Ascending aorta (tissue), 2 donors: Measurements from ENCODE around the gene PRICKLE3. TPM values are rescaled to one million over a fixed set of nuclear protein-coding genes. Genes with fewer than 3 reads are reported as not detected.

ENCODE experiments used
- DNase-seq, 2 donors: peaks; one replicate each; pipeline ENCODE4 v3.0.0-alpha.2; 2019; ENCODE audit warnings: low spot score in 2 of 2
- H3K27ac ChIP-seq, 2 donors: fragments of 200-600 bp; sonication (generic); one replicate each; pipeline ENCODE4 v1.5.1; 2016 to 2017; ENCODE audit warnings: mild to moderate bottlenecking in 1 of 2
- H3K27me3 ChIP-seq: fragments of 200-600 bp; sonication (generic); one replicate; pipeline ENCODE4 v1.5.1; 2017
- H3K36me3 ChIP-seq, 2 donors: fragments of 200-600 bp; sonication (generic); one replicate each; pipeline ENCODE4 v1.5.1; 2016
- H3K4me1 ChIP-seq, 2 donors: fragments of 200-600 bp; sonication (generic); one replicate each; pipeline ENCODE4 v1.5.1; 2016 to 2017; ENCODE audit warnings: mild to moderate bottlenecking in 1 of 2
- H3K4me3 ChIP-seq, 2 donors: fragments of 200-600 bp; sonication (generic); one replicate each; pipeline ENCODE4 v1.5.1; 2016 to 2017; ENCODE audit warnings: mild to moderate bottlenecking in 1 of 2
- H3K9me3 ChIP-seq, 2 donors: fragments of 200-600 bp; sonication (generic); one replicate each; pipeline ENCODE4 v1.5.1; 2016
- intact Hi-C: fragments of 100-400 bp; cut with DNase I; formaldehyde crosslinking; loops from one replicate; pipeline ENCODE4 v1.15.1; 2023
- total RNA-seq: library from RNA; depleted of rRNA; stranded (reverse); fragments of >200 nt; gene quantifications from one replicate; pipeline ENCODE4 v1.1.0, GENCODE V29; 2016
- TF ChIP-seq, protein P1 (sequence below), 3 experiments: fragments of 200-600 bp in 2 of 3; fragments of 450-650 bp in 1 of 3; sonication (generic) in 2 of 3; IDR thresholded peaks; one replicate each; pipeline ENCODE4 v1.5.1; 2016 to 2019; ENCODE audit warnings: antibody characterized with exemption in 3 of 3, mild to moderate bottlenecking in 1 of 3, moderate library complexity in 1 of 3

Gene PRICKLE3
- total RNA-seq, 1 donor from 2014 or later: 25.3 TPM

GRCh38 chrX:49206543-49206942 lies 20.4 kb upstream of the PRICKLE3 start:
- H3K4me1 ChIP-seq: no peaks in the 10 kb centered on the region
- TF ChIP-seq, protein P1, sequence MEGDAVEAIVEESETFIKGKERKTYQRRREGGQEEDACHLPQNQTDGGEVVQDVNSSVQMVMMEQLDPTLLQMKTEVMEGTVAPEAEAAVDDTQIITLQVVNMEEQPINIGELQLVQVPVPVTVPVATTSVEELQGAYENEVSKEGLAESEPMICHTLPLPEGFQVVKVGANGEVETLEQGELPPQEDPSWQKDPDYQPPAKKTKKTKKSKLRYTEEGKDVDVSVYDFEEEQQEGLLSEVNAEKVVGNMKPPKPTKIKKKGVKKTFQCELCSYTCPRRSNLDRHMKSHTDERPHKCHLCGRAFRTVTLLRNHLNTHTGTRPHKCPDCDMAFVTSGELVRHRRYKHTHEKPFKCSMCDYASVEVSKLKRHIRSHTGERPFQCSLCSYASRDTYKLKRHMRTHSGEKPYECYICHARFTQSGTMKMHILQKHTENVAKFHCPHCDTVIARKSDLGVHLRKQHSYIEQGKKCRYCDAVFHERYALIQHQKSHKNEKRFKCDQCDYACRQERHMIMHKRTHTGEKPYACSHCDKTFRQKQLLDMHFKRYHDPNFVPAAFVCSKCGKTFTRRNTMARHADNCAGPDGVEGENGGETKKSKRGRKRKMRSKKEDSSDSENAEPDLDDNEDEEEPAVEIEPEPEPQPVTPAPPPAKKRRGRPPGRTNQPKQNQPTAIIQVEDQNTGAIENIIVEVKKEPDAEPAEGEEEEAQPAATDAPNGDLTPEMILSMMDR (IDR thresholded peaks at IDR 0.05): no peak

GRCh38 chrX:49205443-49205842 lies 19.3 kb upstream of the PRICKLE3 start:
- no peaks in the 10 kb centered on the region for H3K4me1 ChIP-seq
- DNase-seq: no peak
- H3K4me3 ChIP-seq: no peak overlapping the region
- H3K36me3 ChIP-seq: no peaks in the 10 kb centered on the region
- no peaks in the 10 kb centered on the region for H3K27me3 ChIP-seq
- no peaks in the 10 kb centered on the region for H3K9me3 ChIP-seq
- TF ChIP-seq, protein P1 (IDR thresholded peaks at IDR 0.05): no peak
- intact Hi-C loops: no loop called here
- no peak overlapping the region for H3K27ac ChIP-seq

More at GRCh38 chrX:49206543-49206942, 20.4 kb upstream of the PRICKLE3 start:
- H3K27me3 ChIP-seq: no peaks in the 10 kb centered on the region
- H3K27ac ChIP-seq: no peak overlapping the region
- intact Hi-C loops: no loop called here
- no peak for DNase-seq
- H3K36me3 ChIP-seq: no peaks in the 10 kb centered on the region
- H3K9me3 ChIP-seq: no peaks in the 10 kb centered on the region
- no peak overlapping the region for H3K4me3 ChIP-seq

DNA sequence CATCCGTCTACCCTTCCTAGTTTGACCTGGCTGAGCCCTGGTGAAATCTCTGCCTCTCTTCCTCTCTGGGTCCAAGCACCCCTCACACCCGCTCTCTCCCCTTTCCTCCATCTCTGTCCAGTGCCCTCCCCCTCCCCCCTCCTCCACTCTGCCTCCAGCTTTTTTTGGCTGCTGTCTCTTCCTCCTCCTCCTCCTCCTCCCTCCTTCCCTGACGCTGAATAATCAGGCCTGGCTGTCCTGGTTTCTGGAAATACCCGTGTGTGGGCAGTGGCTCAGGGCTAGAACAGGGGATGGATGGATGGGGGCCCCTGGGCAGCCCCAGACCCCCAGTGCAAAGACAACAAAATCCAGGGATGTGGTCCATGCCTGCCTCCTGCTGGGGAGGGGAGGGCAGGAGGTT lies 18.5 kb upstream of the PRICKLE3 start:
- intact Hi-C loops: no loop called here
- TF ChIP-seq, protein P1 (IDR thresholded peaks at IDR 0.05): no peak
- DNase-seq: no peak
- Histone ChIP-seq H3K4me1 (no peaks in the 10 kb centered on the region), H3K9me3 (no peaks in the 10 kb centered on the region), H3K27ac (no peak overlapping the region), H3K27me3 (no peaks in the 10 kb centered on the region), H3K36me3 (no peaks in the 10 kb centered on the region), H3K4me3 (no peak overlapping the region)

GRCh38 chrX:49204017-49204416 lies 17.8 kb upstream of the PRICKLE3 start:
- Histone ChIP-seq H3K27ac (no peak overlapping the region), H3K4me1 (no peaks in the 10 kb centered on the region), H3K36me3 (no peaks in the 10 kb centered on the region), H3K4me3 (no peak overlapping the region), H3K9me3 (no peaks in the 10 kb centered on the region), H3K27me3 (no peaks in the 10 kb centered on the region)
- DNase-seq: no peak
- intact Hi-C loops: no loop called here
- TF ChIP-seq, protein P1 (IDR thresholded peaks at IDR 0.05): no peak

DNA sequence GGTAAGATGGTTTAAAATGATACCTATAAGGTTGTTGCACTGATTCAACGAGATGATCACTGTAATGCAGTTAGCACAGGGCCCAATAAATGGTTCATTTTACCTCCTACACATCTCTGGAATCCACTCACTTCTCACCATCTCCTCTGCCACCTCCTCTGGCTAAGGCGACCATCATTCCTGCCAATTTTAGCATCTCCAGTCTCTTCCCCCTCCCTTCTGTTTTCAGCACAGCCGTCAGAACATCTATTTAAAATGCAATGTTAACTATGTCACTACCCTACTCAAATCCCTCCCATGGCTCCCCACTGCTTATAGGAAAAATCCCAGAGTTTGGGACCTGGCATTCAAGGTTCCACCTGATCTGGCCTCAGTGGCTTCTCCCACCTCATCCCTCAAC lies 17.4 kb upstream of the PRICKLE3 start:
- intact Hi-C loops: no loop called here
- no peak overlapping the region for H3K4me3 ChIP-seq
- H3K27ac ChIP-seq: no peak overlapping the region
- DNase-seq: no peak
- H3K36me3 ChIP-seq: no peaks in the 10 kb centered on the region
- no peaks in the 10 kb centered on the region for H3K9me3 ChIP-seq
- TF ChIP-seq, protein P1 (IDR thresholded peaks at IDR 0.05): no peak
- no peaks in the 10 kb centered on the region for H3K4me1 ChIP-seq
- no peaks in the 10 kb centered on the region for H3K27me3 ChIP-seq

DNA sequence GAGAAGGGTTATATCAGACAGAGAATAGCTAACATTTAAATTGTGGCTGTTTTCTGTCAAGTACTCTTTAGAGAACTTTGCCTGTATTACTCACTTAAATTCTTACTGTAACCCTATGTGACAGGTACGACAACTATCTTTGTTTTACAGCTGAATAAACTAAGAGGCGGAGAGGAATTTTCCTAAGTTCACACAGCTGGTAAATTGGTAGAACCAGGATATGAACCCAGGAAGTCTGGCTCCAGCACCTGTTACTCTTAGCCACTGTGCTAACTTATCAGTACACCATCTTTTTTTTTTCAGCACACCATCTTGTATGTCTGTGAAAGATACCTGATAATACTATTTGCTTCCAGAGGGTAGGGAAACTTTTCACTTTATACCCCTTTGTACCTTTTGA lies 15.8 kb upstream of the PRICKLE3 start:
- H3K9me3 ChIP-seq: no peaks in the 10 kb centered on the region
- no peak for DNase-seq
- H3K4me3 ChIP-seq: no peak overlapping the region
- no peaks in the 10 kb centered on the region for H3K4me1 ChIP-seq
- TF ChIP-seq, protein P1 (IDR thresholded peaks at IDR 0.05): no peak
- no peaks in the 10 kb centered on the region for H3K36me3 ChIP-seq
- no peak overlapping the region for H3K27ac ChIP-seq
- H3K27me3 ChIP-seq: no peaks in the 10 kb centered on the region
- intact Hi-C loops: no loop called here
